ENCODE data around the gene SYNJ2. TPM values are rescaled to one million over a fixed set of nuclear protein-coding genes. Genes with fewer than 3 reads are reported as not detected.
A peak's percentile ranks its signal among the peaks of the same experiment; 100 is the strongest.

SYNJ2 gene
- total and polyA plus RNA-seq, 4 donors: 3.4 to 8.8 (median 4.8) TPM

GRCh38 chr6:158043008-158043407 is 61.3 kb downstream of the SYNJ2 start:
- no peak for TF ChIP-seq CTCF (IDR thresholded peaks at IDR 0.05; ENCODE audit: control extremely low read depth, extremely low read depth)
- H3K9ac ChIP-seq (ENCODE audit: insufficient read depth in 1 of 2, low read length in 2 of 2): no peak overlapping the region
- no peaks in the 10 kb centered on the region for H3K36me3 ChIP-seq (ENCODE audit: control insufficient read depth in 4 of 4, insufficient read depth in 4 of 4, low read length in 4 of 4)
- ATAC-seq (ENCODE audit: insufficient read depth, low FRiP score) (no peak), DNase-seq (no peak)
- WGBS, 2 donors: 94 to 97% methylated on average over 20 of the region's 20 CpGs
- peak overlapping the region in 1 of 2 donors; percentile 97 for H3K27ac ChIP-seq (ENCODE audit: low read depth in 1 of 2, low read length in 1 of 2)
- no peaks in the 10 kb centered on the region for H3K9me3 ChIP-seq (ENCODE audit: control insufficient read depth in 4 of 4, insufficient read depth in 3 of 4, low read length in 3 of 4)
- peaks cover 4 to 22% (median 14%) of the 10 kb centered on the region in 5 donors for H3K4me1 ChIP-seq (ENCODE audit: control insufficient read depth in 5 of 5, insufficient read depth in 5 of 5, low read length in 5 of 5)
- H3K27me3 ChIP-seq (ENCODE audit: control insufficient read depth in 3 of 3, insufficient read depth in 3 of 3, low read length in 2 of 3): no peaks in the 10 kb centered on the region
- H3K4me3 ChIP-seq: no peak overlapping the region

- no peak for TF ChIP-seq CTCF (IDR thresholded peaks at IDR 0.05; ENCODE audit: control extremely low read depth, extremely low read depth)
- no peak overlapping the region for H3K4me3 ChIP-seq
- H3K27me3 ChIP-seq (ENCODE audit: control insufficient read depth in 3 of 3, insufficient read depth in 3 of 3, low read length in 2 of 3): no peaks in the 10 kb centered on the region
- peak overlapping the region in 1 of 2 donors; percentile 97 for H3K27ac ChIP-seq (ENCODE audit: low read depth in 1 of 2, low read length in 1 of 2)
- no peaks in the 10 kb centered on the region for H3K36me3 ChIP-seq (ENCODE audit: control insufficient read depth in 4 of 4, insufficient read depth in 4 of 4, low read length in 4 of 4)
- ATAC-seq (ENCODE audit: insufficient read depth, low FRiP score): no peak
- no peak overlapping the region for H3K9ac ChIP-seq (ENCODE audit: insufficient read depth in 1 of 2, low read length in 2 of 2)
- no peaks in the 10 kb centered on the region for H3K9me3 ChIP-seq (ENCODE audit: control insufficient read depth in 4 of 4, insufficient read depth in 3 of 4, low read length in 3 of 4)
- no peak for DNase-seq
- WGBS, 2 donors: 91 to 96% methylated on average over 31 of the region's 31 CpGs
- peaks cover 4 to 22% (median 14%) of the 10 kb centered on the region in 5 donors for H3K4me1 ChIP-seq (ENCODE audit: control insufficient read depth in 5 of 5, insufficient read depth in 5 of 5, low read length in 5 of 5)
Observed at GRCh38 chr6:158043586-158044524, 62.2 kb downstream of the SYNJ2 start.

- TF ChIP-seq CTCF (IDR thresholded peaks at IDR 0.05; ENCODE audit: control extremely low read depth, extremely low read depth): no peak
- H3K27me3 ChIP-seq (ENCODE audit: control insufficient read depth in 3 of 3, insufficient read depth in 3 of 3, low read length in 2 of 3): no peaks in the 10 kb centered on the region
- WGBS, 2 donors: 86 to 91% methylated on average over 6 of the region's 6 CpGs
- H3K4me3 ChIP-seq: no peak overlapping the region
- H3K9ac ChIP-seq (ENCODE audit: insufficient read depth in 1 of 2, low read length in 2 of 2): no peak overlapping the region
- no peak for DNase-seq
- H3K4me1 ChIP-seq (ENCODE audit: control insufficient read depth in 5 of 5, insufficient read depth in 5 of 5, low read length in 5 of 5): peaks cover 4 to 19% (median 13%) of the 10 kb centered on the region in 5 donors
- no peaks in the 10 kb centered on the region for H3K36me3 ChIP-seq (ENCODE audit: control insufficient read depth in 4 of 4, insufficient read depth in 4 of 4, low read length in 4 of 4)
- H3K9me3 ChIP-seq (ENCODE audit: control insufficient read depth in 4 of 4, insufficient read depth in 3 of 4, low read length in 3 of 4): no peaks in the 10 kb centered on the region
- H3K27ac ChIP-seq (ENCODE audit: low read depth in 1 of 2, low read length in 1 of 2): peak overlapping the region in 1 of 2 donors; percentile 97
- ATAC-seq (ENCODE audit: insufficient read depth, low FRiP score): no peak
Observed at GRCh38 chr6:158044525-158044888, 62.8 kb downstream of the SYNJ2 start.

Measured in lung (tissue), 12 donors.